Stimulated activated CD8-positive, alpha-beta memory T cell treated with anti-CD3 and anti-CD28 coated beads, Interleukin-12 subunit alpha, Interleukin-12 subunit beta, amount 100 ng/mL, for 24 hours (primary cell): ENCODE results near the gene SHROOM3.
"Not testable (repeated sequence)": the region's sequence is repeated elsewhere in the genome, so short reads cannot be mapped to it uniquely, and the experiment has no call there.

ENCODE experiments used
- DNase-seq: peaks from one replicate; pipeline ENCODE4 v3.0.0-alpha.2; 2020; ENCODE audit errors: extremely low read depth

The SHROOM3 gene

GRCh38 chr4:76722838-76723237 lies 287.8 kb downstream of the SHROOM3 start:
- no peak for DNase-seq

- DNase-seq = no peak
Measured at GRCh38 chr4:76723373-76723772, 288.3 kb downstream of the SHROOM3 start.

DNA sequence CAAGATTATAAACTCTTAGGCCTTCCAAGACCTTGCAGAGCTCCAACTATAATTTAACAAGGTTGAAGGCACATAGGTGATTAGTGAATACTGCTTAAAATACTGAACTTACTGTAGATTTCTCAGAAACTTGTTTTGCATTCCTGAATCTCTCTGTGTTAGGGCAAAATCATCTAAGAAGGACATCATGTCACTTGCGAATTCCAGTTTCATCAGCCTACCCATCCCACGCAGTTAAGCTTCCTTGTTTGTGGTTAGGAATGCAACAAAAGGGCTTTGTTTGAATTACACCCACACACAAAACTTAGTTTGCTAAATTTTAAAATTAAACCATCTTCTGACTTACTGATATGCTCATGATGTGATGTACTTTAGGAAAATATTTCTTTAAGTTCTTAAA lies 288.9 kb downstream of the SHROOM3 start:
- no peak for DNase-seq

GRCh38 chr4:76725039-76725438 lies 290.0 kb downstream of the SHROOM3 start:
- DNase-seq = no peak

DNA sequence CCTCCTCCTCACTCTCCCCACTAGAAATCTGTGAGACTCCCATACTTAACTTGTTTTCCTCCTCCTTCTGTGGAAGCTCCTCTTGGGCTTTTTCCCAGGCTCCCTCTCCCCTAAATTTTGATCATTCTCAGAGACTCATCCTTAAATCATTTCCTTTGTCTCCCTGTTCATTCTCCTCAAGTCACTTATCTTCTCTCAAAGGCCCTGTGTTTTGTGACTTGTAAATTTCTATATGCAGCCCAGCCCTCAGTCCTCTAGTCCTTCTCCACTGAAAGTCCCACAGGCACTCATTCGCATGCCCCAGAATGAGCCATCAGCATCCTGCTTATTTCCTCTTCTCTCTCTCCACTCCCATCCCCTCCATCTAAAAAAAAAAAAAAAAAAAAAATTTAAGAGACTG lies 291.1 kb downstream of the SHROOM3 start:
- DNase-seq = no peak

DNA sequence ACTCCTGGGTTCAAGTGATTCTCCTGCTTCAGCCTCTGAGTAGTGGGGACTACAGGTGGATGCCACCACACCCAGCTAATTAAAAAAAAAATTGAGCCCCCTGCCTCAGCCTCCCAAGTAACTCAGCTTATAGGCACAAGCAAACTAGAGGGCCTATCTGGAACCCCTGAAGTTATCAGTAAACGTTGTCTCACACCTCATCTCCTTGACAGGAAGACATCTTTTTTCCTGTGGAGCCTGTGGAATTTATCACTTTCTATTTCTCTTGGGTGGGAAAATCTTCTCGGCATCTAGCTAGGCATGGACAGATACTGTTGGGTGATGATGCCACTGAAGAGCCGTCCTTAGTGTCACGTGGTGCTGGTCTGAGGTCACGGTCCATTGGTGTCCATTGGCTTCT lies 291.6 kb downstream of the SHROOM3 start:
- DNase-seq = no peak

GRCh38 chr4:76727934-76728333 lies 292.9 kb downstream of the SHROOM3 start:
- DNase-seq = not testable (repeated sequence)

GRCh38 chr4:76729460-76729859 lies 294.4 kb downstream of the SHROOM3 start:
- DNase-seq = no peak

DNA sequence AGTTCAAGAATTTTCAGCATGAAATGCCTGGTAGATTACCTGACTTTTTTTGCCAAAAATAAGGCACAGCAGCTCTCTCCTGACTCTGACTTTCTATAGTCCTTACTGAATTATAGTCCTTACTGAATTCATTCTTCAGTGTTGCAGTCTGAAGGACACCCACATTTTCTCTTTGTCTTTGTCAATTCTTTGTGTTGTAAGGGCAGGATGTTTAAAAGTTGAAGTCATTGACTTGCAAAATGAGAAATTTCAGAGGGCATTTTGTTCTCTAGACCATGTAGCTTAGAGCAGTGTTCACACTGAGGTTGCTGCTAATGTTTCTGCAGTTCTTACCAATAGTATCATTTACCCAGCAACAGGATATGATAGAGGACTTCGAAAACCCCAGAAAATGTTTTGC lies 295.0 kb downstream of the SHROOM3 start:
- DNase-seq = no peak

- no peak for DNase-seq
Measured at GRCh38 chr4:76732246-76732645, 297.2 kb downstream of the SHROOM3 start.

DNA sequence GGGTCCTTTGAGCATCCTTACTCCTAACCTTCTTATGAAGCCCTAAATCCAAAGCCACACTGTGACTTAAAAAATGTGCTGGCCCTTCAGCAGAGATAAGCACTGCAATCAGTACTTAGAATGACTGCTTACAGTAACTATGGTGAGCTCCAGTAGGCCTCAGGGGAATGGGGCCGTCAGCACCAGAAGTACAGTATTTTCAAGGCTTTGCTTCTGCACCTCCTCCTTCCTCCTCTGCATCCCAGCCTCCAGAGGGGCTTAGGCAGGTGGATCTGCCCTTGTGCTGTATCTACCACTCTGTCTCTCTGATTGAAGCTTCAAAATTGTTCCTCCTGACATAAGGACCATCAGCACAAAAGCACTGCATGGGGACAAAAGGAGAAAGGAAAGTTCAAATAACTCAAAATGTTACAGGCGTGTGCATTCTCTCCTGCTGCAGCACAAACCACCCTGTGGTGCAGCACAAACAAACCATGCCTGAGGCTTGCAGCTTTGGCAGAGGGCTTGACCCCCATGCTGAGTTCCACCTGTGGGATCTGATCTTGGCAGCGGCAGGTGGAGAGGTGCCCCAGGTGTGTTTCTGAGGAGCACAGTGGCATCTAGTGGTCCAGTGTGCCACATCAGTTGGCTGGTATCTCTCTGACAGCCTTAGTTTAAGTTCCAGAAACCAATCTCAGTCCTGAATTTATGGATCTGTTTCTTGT lies 298.2 kb downstream of the SHROOM3 start:
- no peak for DNase-seq

DNA sequence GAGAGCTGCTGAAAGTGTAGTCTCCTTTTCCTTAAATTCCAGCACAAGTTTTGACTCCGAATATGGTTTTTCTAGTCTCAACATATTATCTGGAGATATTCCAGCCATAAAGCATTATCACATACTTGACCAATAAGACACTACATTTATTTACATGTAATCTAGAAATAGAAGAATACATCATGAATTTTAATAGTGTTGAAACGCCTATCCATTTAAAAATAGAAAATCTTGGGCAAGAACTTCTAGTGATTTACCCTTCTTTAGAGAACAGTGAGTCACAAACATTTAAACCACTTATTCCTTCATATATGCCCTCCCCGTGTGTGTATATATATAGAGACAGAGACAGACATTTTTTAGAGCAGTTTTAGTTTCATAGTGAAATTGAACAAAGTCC lies 301.4 kb downstream of the SHROOM3 start:
- no peak for DNase-seq

DNA sequence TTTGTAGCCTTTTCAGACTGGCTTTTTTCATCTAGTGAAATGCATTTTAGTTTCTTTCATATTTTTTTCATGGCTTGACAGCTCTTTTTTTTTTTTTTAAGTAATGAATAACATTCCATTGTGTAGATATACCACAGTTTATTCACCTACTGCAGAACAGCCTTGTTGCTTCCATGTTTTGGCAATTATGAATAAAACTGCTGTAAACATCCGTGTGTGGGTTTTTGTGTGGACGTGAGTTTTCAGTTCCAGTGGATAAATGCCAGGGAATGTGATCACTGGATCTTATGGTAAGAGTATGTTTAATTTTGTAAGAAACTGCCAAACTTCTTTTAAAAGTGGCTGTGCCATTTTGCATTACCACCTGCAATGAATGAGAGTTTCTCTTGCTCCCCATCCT lies 302.2 kb downstream of the SHROOM3 start:
- no peak for DNase-seq

- no peak for DNase-seq
Measured at GRCh38 chr4:76737771-76738085, 302.7 kb downstream of the SHROOM3 start.

- no peak for DNase-seq
Measured at GRCh38 chr4:76738086-76738931, 303.3 kb downstream of the SHROOM3 start.

- no peak for DNase-seq
Measured at GRCh38 chr4:76740192-76740591, 305.2 kb downstream of the SHROOM3 start.

- no peak for DNase-seq
Measured at GRCh38 chr4:76740866-76741662, 306.0 kb downstream of the SHROOM3 start.

DNA sequence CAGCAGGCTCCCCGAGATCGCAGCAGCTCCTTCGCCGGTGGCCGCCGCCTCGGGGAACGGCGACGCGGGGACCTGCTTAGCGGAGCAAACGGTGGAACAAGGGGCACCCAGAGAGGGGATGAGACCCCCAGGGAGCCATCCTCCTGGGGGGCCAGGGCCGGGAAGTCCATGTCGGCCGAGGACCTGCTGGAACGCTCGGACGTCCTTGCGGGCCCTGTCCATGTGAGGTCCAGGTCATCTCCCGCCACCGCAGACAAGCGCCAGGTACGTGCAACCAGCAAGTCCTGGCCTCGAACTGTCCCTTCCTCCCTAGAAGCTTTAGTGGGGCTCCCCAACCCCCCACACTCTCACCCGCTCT lies 306.6 kb downstream of the SHROOM3 start:
- no peak for DNase-seq

DNA sequence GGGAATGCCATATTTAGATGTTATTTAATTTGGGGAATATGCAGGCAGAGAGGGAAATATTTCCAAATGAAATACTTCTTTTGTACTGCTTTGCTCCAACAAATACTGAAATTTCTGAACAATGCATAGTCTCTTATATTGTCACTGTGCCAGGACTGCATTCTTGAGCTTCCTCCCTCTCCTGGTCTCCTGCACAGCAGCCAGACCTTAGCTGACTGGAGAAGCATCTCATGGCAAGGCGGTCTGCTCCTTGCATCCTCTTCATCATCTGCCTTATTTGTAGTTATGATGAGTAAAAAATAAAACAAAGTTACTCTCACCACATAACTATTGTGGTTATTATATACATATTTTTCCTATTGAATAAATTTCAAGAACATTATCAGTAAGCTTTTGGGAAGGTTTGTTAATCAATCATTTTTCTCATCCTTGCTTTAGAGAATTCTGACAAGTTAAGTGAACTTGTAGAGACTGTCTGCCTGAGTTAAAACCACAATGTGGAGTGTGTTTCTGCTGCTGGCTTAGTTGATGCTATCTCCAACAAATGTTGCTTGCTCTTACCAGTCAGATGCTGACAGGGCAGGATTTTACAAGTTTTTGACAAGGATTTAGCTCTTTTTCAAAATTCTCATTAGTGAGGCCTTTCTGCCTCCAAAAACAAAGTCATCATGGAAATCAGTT lies 309.4 kb downstream of the SHROOM3 start:
- DNase-seq = no peak

GRCh38 chr4:76745240-76745639 lies 310.2 kb downstream of the SHROOM3 start:
- no peak for DNase-seq

DNA sequence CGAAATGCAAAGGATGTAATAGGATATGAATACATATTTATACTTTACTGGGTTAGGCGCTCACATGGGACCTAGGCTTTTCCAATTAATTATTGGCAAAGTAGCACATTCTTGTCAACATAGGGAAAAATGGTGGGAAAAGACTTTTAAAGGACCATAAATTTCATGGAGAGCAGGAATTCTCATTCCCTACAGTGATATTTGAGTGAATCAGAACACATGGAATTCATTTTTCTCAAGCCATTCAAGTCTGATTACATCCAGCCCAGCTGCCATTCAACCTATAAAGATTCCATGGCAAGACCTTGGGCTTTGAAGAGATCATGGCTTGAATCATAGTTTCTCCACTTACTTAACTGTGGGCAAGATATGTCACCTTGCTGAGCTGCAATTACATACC lies 312.5 kb downstream of the SHROOM3 start:
- no peak for DNase-seq

- DNase-seq = no peak
Measured at GRCh38 chr4:76748649-76749048, 313.6 kb downstream of the SHROOM3 start.
